ENCODE results near the gene STPG1.

Gene STPG1

GRCh38 chr1:24426744-24427544 is 13.4 kb upstream of the STPG1 start:
- DNase-seq (ENCODE audit: low read depth): no peak

- DNase-seq (ENCODE audit: low read depth): no peak
Measured at GRCh38 chr1:24425922-24426321, 12.3 kb upstream of the STPG1 start.

- DNase-seq (ENCODE audit: low read depth): no peak
Measured at GRCh38 chr1:24425441-24425840, 11.9 kb upstream of the STPG1 start.

GRCh38 chr1:24424990-24425389 is 11.4 kb upstream of the STPG1 start:
- no peak for DNase-seq (ENCODE audit: low read depth)

- no peak for DNase-seq (ENCODE audit: low read depth)
Measured at GRCh38 chr1:24424207-24424606, 10.6 kb upstream of the STPG1 start.

GRCh38 chr1:24421502-24421901 is 7.9 kb upstream of the STPG1 start:
- no peak for DNase-seq (ENCODE audit: low read depth)

- DNase-seq (ENCODE audit: low read depth): no peak
Measured at GRCh38 chr1:24420547-24420946, 7.0 kb upstream of the STPG1 start.

- DNase-seq (ENCODE audit: low read depth): no peak
Measured at GRCh38 chr1:24418898-24419628, 5.5 kb upstream of the STPG1 start.

GRCh38 chr1:24417681-24418080 is 4.1 kb upstream of the STPG1 start:
- DNase-seq (ENCODE audit: low read depth): no peak

GRCh38 chr1:24416666-24417391 is 3.2 kb upstream of the STPG1 start:
- DNase-seq (ENCODE audit: low read depth): peak; percentile 30

GRCh38 chr1:24415910-24416665 is 2.5 kb upstream of the STPG1 start:
- no peak for DNase-seq (ENCODE audit: low read depth)

- DNase-seq (ENCODE audit: low read depth): peak; percentile 96
Measured at GRCh38 chr1:24415334-24415909, 1.8 kb upstream of the STPG1 start, which contains the start of gene NIPAL3. Gene NIPAL3, plus strand, starts transcription at chr1:24415802. Its CDS starts 3,746 bp downstream, at chr1:24419548.

GRCh38 chr1:24414775-24415333 is 1.3 kb upstream of the STPG1 start:
- no peak for DNase-seq (ENCODE audit: low read depth)

GRCh38 chr1:24412408-24412807 is 1.2 kb downstream of the STPG1 start:
- DNase-seq (ENCODE audit: low read depth): no peak

GRCh38 chr1:24411963-24412362 is 1.6 kb downstream of the STPG1 start:
- DNase-seq (ENCODE audit: low read depth): no peak

GRCh38 chr1:24410750-24411149 is 2.8 kb downstream of the STPG1 start:
- DNase-seq (ENCODE audit: low read depth): no peak

- DNase-seq (ENCODE audit: low read depth): no peak
Measured at GRCh38 chr1:24409535-24409934, 4.0 kb downstream of the STPG1 start.

GRCh38 chr1:24406788-24407187 is 6.8 kb downstream of the STPG1 start:
- DNase-seq (ENCODE audit: low read depth): no peak

- no peak for DNase-seq (ENCODE audit: low read depth)
Measured at GRCh38 chr1:24403806-24404205, 9.8 kb downstream of the STPG1 start.

GRCh38 chr1:24400065-24400464 is 13.5 kb downstream of the STPG1 start:
- DNase-seq (ENCODE audit: low read depth): no peak

GRCh38 chr1:24393892-24394291 is 19.7 kb downstream of the STPG1 start:
- no peak for DNase-seq (ENCODE audit: low read depth)

Measured in activated T-cell treated with anti-CD3 and anti-CD28 coated beads for 24 hours (primary cell).